Measurements from ENCODE around the gene GTF2F1. TPM values are rescaled to one million over a fixed set of nuclear protein-coding genes. Genes with fewer than 3 reads are reported as not detected.

GTF2F1 gene
- total RNA-seq, 1 donor, result 48.1 TPM

DNA sequence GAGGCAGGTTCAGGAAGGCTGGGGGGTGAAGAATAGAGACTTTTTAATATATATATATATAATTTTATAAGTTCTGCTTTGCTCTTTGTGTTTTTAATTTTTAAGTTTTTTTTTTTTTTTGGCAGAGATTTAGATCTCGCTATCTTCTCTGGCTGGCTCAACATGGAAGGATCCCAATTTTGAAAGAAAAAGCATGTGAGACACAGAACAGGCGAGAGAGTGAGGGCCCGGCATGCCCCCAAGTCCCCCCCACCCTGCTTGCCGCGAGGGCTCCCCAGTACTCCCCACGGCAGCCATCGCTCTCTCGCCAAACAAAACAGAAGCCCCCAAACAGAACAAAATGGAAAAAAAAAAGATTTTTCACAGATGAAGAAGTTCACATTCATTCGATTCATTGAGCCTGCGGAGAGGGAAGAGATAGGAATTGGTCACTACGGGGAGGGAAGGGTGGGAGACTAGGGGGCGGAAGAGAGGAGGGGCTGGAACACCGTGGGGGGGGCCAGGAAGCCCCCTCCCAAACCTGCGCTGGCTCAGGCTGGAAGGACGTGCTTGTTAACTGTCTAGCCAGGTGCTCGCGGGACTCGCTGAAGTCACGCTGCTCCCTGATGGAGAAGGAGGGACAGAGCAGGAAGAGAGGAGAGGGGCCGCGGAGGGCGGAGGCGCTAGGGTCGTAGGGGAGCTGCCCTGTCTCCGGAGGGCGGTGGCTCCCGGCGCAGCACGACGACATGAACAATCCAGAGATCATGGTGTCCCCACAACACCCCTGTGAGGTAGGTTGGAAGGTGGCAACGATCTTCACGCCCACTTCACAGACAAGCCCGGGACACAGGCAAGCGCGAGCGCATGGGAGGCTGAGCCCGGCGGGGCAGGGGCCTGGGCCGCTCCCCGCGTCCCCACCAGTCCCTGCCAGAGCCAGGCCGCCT lies 21.0 kb upstream of the GTF2F1 start:
- Histone ChIP-seq H3K4me3 (ENCODE audit: insufficient read depth, low read length) (no peak overlapping the region), H3K4me1 (ENCODE audit: insufficient read depth, low read length) (no peaks in the 10 kb centered on the region), H2AFZ (ENCODE audit: low read length) (no peak overlapping the region), H3K79me2 (ENCODE audit: insufficient read depth, low read length) (peaks cover 15% of the 10 kb centered on the region), H3K9me3 (ENCODE audit: low read depth, low read length) (no peaks in the 10 kb centered on the region), H3K4me2 (ENCODE audit: insufficient read depth, low read length) (no peak overlapping the region), H3K36me3 (ENCODE audit: insufficient read depth, low read length) (peaks cover 45% of the 10 kb centered on the region), H3K27ac (ENCODE audit: low read depth, low read length) (no peak overlapping the region), H3K27me3 (ENCODE audit: insufficient read depth, low read length) (no peaks in the 10 kb centered on the region), H4K20me1 (ENCODE audit: insufficient read depth, low read length) (peaks cover 14% of the 10 kb centered on the region)
- TF ChIP-seq, protein P1, sequence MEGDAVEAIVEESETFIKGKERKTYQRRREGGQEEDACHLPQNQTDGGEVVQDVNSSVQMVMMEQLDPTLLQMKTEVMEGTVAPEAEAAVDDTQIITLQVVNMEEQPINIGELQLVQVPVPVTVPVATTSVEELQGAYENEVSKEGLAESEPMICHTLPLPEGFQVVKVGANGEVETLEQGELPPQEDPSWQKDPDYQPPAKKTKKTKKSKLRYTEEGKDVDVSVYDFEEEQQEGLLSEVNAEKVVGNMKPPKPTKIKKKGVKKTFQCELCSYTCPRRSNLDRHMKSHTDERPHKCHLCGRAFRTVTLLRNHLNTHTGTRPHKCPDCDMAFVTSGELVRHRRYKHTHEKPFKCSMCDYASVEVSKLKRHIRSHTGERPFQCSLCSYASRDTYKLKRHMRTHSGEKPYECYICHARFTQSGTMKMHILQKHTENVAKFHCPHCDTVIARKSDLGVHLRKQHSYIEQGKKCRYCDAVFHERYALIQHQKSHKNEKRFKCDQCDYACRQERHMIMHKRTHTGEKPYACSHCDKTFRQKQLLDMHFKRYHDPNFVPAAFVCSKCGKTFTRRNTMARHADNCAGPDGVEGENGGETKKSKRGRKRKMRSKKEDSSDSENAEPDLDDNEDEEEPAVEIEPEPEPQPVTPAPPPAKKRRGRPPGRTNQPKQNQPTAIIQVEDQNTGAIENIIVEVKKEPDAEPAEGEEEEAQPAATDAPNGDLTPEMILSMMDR (IDR thresholded peaks at IDR 0.05; ENCODE audit: extremely low read depth, low read depth, low read length), result no peak
- peak; percentile 82 for DNase-seq (ENCODE audit: insufficient read length, low spot score, missing footprints)

DNA sequence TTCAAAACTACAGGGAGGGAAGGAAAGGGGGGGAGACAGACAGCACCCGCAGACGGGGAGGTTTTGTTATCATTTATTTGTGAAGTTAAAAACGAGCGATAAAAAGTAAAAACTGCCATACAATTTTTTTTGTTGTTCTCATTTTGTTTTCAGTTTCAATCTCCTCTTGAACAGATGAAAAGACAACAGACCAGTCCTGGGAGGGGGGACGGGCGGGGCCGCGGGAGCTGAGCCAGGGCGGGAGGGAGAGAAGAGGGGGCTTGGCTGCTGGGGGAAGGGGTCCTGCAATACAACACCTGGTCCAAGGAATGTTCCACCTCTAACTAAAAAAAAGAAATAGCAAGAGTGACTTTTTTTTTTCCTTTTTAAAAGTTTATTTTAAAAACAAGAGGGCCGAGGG lies 20.3 kb upstream of the GTF2F1 start:
- peaks cover 38% of the 10 kb centered on the region for H3K36me3 ChIP-seq (ENCODE audit: insufficient read depth, low read length)
- no peak overlapping the region for H3K27ac ChIP-seq (ENCODE audit: low read depth, low read length)
- peaks cover 9% of the 10 kb centered on the region for H4K20me1 ChIP-seq (ENCODE audit: insufficient read depth, low read length)
- H3K9me3 ChIP-seq (ENCODE audit: low read depth, low read length), result no peaks in the 10 kb centered on the region
- H3K4me2 ChIP-seq (ENCODE audit: insufficient read depth, low read length), result no peak overlapping the region
- H2AFZ ChIP-seq (ENCODE audit: low read length), result no peak overlapping the region
- DNase-seq (ENCODE audit: insufficient read length, low spot score, missing footprints), result peak; percentile 80
- H3K27me3 ChIP-seq (ENCODE audit: insufficient read depth, low read length), result no peaks in the 10 kb centered on the region
- no peak overlapping the region for H3K4me3 ChIP-seq (ENCODE audit: insufficient read depth, low read length)
- TF ChIP-seq, protein P1 (IDR thresholded peaks at IDR 0.05; ENCODE audit: extremely low read depth, low read depth, low read length), result no peak
- H3K4me1 ChIP-seq (ENCODE audit: insufficient read depth, low read length), result no peaks in the 10 kb centered on the region
- H3K79me2 ChIP-seq (ENCODE audit: insufficient read depth, low read length), result peaks cover 8% of the 10 kb centered on the region

DNA sequence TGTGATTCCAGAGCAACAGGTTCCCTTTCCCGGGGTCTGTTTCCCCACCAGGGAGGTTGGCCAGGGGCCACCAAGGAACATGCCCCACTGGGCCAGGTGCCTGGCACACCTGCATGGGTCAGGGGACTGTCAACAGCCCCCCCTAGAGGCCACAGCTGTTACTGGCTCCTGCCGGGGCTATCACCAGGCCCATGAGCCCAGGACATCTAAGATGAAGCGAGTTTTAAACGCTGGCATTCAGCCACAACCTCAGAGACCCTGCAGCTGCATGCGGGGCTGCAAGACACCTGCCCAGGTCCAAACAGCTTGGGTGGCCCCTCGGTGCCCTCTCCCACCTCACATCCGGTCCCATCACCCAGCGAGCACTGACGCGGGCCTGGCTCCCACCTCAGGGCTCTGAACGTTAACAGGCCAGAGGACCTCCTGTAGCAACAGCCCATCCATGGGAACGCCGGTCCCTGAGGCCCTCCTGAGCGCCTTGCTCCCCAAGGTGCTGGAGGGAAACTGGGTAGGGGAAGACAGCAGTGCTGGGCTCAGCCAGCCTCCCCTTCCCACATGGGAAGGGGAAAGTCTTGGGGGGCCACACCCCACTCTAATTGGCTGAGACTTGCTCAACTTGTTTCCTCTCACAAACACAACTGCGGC lies 19.6 kb upstream of the GTF2F1 start:
- Histone ChIP-seq H3K4me1 (ENCODE audit: insufficient read depth, low read length) (no peaks in the 10 kb centered on the region), H3K27ac (ENCODE audit: low read depth, low read length) (no peak overlapping the region), H4K20me1 (ENCODE audit: insufficient read depth, low read length) (peaks cover 4% of the 10 kb centered on the region), H3K9me3 (ENCODE audit: low read depth, low read length) (no peaks in the 10 kb centered on the region), H3K27me3 (ENCODE audit: insufficient read depth, low read length) (no peaks in the 10 kb centered on the region), H3K4me2 (ENCODE audit: insufficient read depth, low read length) (no peak overlapping the region), H3K36me3 (ENCODE audit: insufficient read depth, low read length) (peaks cover 31% of the 10 kb centered on the region), H2AFZ (ENCODE audit: low read length) (no peak overlapping the region), H3K4me3 (ENCODE audit: insufficient read depth, low read length) (no peak overlapping the region), H3K79me2 (ENCODE audit: insufficient read depth, low read length) (peaks cover 3% of the 10 kb centered on the region)
- TF ChIP-seq, protein P1 (IDR thresholded peaks at IDR 0.05; ENCODE audit: extremely low read depth, low read depth, low read length), result peak; percentile 51
- DNase-seq (ENCODE audit: insufficient read length, low spot score, missing footprints), result peak; percentile 88

DNA sequence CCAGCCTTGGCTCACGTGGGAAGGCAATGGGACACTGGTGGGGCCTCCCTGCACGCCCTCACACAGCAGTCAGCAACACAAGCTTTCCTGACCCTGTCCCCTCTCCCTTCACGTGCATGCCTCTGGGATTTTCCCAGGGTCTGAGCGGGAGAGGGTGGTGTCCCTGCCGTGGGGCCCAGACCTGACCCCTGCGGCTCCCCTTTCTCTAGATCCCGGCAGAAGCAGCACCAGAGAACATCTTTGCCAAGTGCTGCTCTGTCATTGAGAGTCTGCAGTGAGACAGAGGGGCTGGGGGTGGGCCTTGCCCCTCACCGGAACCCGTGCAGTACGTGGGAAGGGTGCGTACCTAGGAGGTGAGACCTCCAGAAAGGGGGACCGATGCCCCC lies 19.1 kb upstream of the GTF2F1 start:
- Histone ChIP-seq H3K4me3 (ENCODE audit: insufficient read depth, low read length) (no peak overlapping the region), H3K79me2 (ENCODE audit: insufficient read depth, low read length) (no peaks in the 10 kb centered on the region), H3K36me3 (ENCODE audit: insufficient read depth, low read length) (peaks cover 26% of the 10 kb centered on the region), H3K4me1 (ENCODE audit: insufficient read depth, low read length) (no peaks in the 10 kb centered on the region), H2AFZ (ENCODE audit: low read length) (no peak overlapping the region), H3K27ac (ENCODE audit: low read depth, low read length) (no peak overlapping the region), H3K4me2 (ENCODE audit: insufficient read depth, low read length) (no peak overlapping the region), H4K20me1 (ENCODE audit: insufficient read depth, low read length) (no peaks in the 10 kb centered on the region), H3K9me3 (ENCODE audit: low read depth, low read length) (no peaks in the 10 kb centered on the region), H3K27me3 (ENCODE audit: insufficient read depth, low read length) (no peaks in the 10 kb centered on the region)
- DNase-seq (ENCODE audit: insufficient read length, low spot score, missing footprints), result peak; percentile 71
- TF ChIP-seq, protein P1 (IDR thresholded peaks at IDR 0.05; ENCODE audit: extremely low read depth, low read depth, low read length), result no peak

All from osteoblast (primary cell).